ENCODE results near the gene ZGRF1.

GRCh38 chr4:112560084-112560483 is 76.6 kb downstream of the ZGRF1 start:
- no peak for TF ChIP-seq EZH2phosphoT487 (IDR thresholded peaks at IDR 0.05; ENCODE audit: insufficient read depth, low read depth)
- TF ChIP-seq EZH2 (IDR thresholded peaks at IDR 0.05; ENCODE audit: insufficient read depth, poor library complexity, severe bottlenecking): no peak
